ENCODE measurements around the gene RCBTB2.

Gene RCBTB2

DNA sequence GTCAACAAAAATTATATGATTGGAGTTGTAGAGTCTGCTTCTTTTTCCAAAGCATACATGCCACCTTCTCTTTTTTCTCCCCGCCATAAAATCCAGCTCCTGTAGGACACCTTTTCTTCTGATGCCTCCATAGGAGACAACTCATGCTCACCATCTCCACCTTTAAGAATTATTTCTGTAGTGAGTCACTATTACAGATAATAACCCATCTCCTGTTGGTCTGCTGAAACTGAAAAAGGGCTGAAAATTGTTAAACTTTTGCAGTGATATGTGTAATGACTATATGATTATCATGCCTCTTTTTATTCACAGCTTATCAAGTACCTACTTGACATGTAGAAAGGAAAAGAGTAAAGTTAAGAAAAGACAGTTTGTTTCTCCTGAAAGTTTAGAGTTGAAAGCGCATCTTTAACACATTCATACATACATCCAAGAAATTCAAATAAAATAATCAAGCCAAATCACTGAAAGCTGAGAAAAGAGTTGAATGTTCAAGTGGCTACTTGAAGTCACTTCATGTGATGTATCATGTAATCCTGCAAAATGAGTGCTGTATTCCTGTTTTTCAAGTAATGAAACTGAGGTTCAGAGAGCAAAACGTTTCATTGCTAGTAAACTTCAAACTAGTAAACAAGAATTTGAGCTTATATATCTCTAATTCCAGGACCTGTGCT lies 84.5 kb downstream of the RCBTB2 start:
- DNase-seq (ENCODE audit: low spot score) = no peak

DNA sequence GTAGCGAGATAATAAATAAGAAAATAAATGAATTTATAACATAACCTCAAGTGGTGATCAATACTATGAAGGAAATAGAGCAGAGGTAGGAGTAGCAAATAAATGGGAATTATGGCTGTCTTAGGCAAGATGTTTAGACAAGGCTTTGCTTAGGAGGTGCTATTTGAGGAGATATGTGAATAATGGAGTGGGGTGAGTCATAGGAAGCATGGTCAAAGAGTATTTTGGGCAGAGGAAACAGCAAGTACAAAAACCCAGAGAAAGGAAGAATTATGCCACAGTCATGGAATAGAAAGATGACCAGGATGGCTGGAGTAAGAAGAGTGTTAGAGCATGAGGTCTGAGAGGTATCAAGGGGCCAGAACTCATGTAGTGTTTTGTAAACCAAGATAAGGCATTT lies 86.4 kb downstream of the RCBTB2 start:
- peak; percentile 58 for DNase-seq (ENCODE audit: low spot score)

DNA sequence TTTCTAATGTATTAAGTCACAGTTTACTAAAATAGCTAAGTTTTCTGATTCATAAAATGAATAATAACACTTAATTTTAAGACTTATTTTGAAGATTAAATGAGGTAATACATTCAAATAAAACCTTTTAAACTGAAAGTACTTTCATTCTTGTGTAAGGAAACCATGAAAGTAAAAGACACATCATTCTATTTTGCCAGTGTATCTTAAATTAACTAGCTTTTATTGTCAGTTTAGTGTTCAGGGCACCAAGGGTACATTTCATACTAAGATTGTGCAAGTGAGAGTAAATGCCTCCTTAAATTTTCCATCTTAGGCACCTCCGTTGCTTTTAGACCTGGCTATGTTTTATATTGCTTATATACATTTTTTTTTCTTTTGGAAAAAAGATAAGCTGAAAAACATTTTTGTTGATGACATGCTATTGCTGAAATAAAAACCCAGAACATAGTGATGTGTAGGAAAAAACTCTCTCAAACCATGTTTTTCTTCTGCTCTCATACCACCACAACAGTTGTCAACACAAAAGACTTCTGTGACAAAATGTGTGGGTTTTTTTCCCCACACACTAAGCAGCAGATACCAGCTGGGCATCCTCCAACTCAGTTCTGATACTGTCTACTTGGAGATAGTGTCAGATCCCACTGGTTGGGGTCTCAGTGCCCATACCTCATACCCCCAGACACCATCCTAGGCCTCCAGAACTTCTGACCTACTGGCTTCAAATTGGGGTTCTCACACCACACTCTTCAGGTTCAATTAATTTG lies 89.3 kb downstream of the RCBTB2 start:
- DNase-seq (ENCODE audit: low spot score) = no peak

Measured in GM03348 (cell line).